Activated CD4-positive, alpha-beta T cell treated with anti-CD3 and anti-CD28 coated beads, Interleukin-2, amount 10 ng/mL, durations not matched to agents 7 days and 5 days (primary cell): Measurements from ENCODE around the gene EMP2. TPM values are rescaled to one million over a fixed set of nuclear protein-coding genes. Genes with fewer than 3 reads are reported as not detected.
A peak's percentile ranks its signal among the peaks of the same experiment; 100 is the strongest.
"Not testable (repeated sequence)": the region's sequence is repeated elsewhere in the genome, so short reads cannot be mapped to it uniquely, and the experiment has no call there.

Experiments
- CTCF ChIA-PET: fragments of 350-600 bp; sonication (Branson Sonifier 250); formaldehyde crosslinking; loops from one replicate; lab custom pipeline; 2021; ENCODE audit warnings: antibody characterized with exemption; lab: Charles Lee
- POLR2A ChIA-PET: fragments of 350-600 bp; sonication (Branson Sonifier 250); formaldehyde crosslinking; loops from one replicate; lab custom pipeline; 2021; ENCODE audit warnings: antibody characterized with exemption; lab: Charles Lee
- DNase-seq: peaks from one replicate; pipeline ENCODE4 v3.0.0-alpha.2; 2020
- H3K27ac Mint-ChIP-seq: one replicate; pipeline ENCODE4 v1.8.0; 2021; ENCODE audit warnings: mild to moderate bottlenecking, moderate library complexity, mixed read lengths
- H3K27me3 Mint-ChIP-seq: one replicate; pipeline ENCODE4 v1.8.0; 2021; ENCODE audit warnings: mixed read lengths
- H3K36me3 Mint-ChIP-seq: one replicate; pipeline ENCODE4 v1.8.0; 2021; ENCODE audit warnings: low read depth, mixed read lengths
- H3K4me1 Mint-ChIP-seq: one replicate; pipeline ENCODE4 v1.8.0; 2021; ENCODE audit warnings: mixed read lengths
- H3K4me3 Mint-ChIP-seq: one replicate; pipeline ENCODE4 v1.8.0; 2021; ENCODE audit warnings: mild to moderate bottlenecking, moderate library complexity, mixed read lengths
- H3K9me3 Mint-ChIP-seq: one replicate; pipeline ENCODE4 v1.8.0; 2021; ENCODE audit warnings: mixed read lengths
- total RNA-seq, 2 experiments: library from RNA; stranded (reverse); gene quantifications; one replicate each; pipeline ENCODE4 v1.2.3, GENCODE V29; 2021

EMP2 gene
- total RNA-seq, 2 experiments from 2014 or later = not detected

- no peaks in the 10 kb centered on the region for H3K36me3 Mint-ChIP-seq
- CTCF ChIA-PET = interaction anchor here (0.6 to 1.6 kb wide), 2 partner anchors 219 to 238 kb away, joined by 5 read pairs; no protein-coding TSS in a partner anchor
- H3K4me3 Mint-ChIP-seq = no peak overlapping the region
- H3K4me1 Mint-ChIP-seq = peaks cover 2% of the 10 kb centered on the region
- POLR2A ChIA-PET = no interaction called here
- peaks cover 2% of the 10 kb centered on the region for H3K27me3 Mint-ChIP-seq
- no peak for DNase-seq
- no peaks in the 10 kb centered on the region for H3K9me3 Mint-ChIP-seq
- no peak overlapping the region for H3K27ac Mint-ChIP-seq
Observed at GRCh38 chr16:10517868-10518267, 62.5 kb downstream of the EMP2 start.

GRCh38 chr16:10514369-10515055 is 65.9 kb downstream of the EMP2 start:
- Mint-ChIP-seq H3K27me3 (peaks cover 2% of the 10 kb centered on the region), H3K9me3 (no peaks in the 10 kb centered on the region), H3K36me3 (no peaks in the 10 kb centered on the region), H3K27ac (no peak overlapping the region), H3K4me3 (no peak overlapping the region), H3K4me1 (peaks cover 6% of the 10 kb centered on the region)
- CTCF ChIA-PET = interaction anchor here (0.6 to 2.6 kb wide), 7 partner anchors 188 to 404 kb away, joined by 3 to 18 read pairs (median 5); no protein-coding TSS in a partner anchor
- POLR2A ChIA-PET = no interaction called here
- peak; percentile 59 for DNase-seq

GRCh38 chr16:10511829-10512228 is 68.6 kb downstream of the EMP2 start:
- Mint-ChIP-seq H3K9me3 (no peaks in the 10 kb centered on the region), H3K4me1 (peaks cover 6% of the 10 kb centered on the region), H3K36me3 (no peaks in the 10 kb centered on the region), H3K4me3 (no peak overlapping the region), H3K27ac (no peak overlapping the region), H3K27me3 (peaks cover 2% of the 10 kb centered on the region)
- POLR2A ChIA-PET = no interaction called here
- CTCF ChIA-PET = interaction anchor here (1.4 kb wide), 1 partner anchor 226 kb away, joined by 3 read pairs; no protein-coding TSS in a partner anchor
- no peak for DNase-seq

GRCh38 chr16:10510279-10510678 is 70.1 kb downstream of the EMP2 start:
- Mint-ChIP-seq H3K4me1 (peaks cover 6% of the 10 kb centered on the region), H3K27me3 (peaks cover 2% of the 10 kb centered on the region), H3K9me3 (no peaks in the 10 kb centered on the region), H3K27ac (no peak overlapping the region), H3K36me3 (no peaks in the 10 kb centered on the region), H3K4me3 (no peak overlapping the region)
- no peak for DNase-seq
- CTCF ChIA-PET = interaction anchor here (0.6 to 1.6 kb wide), 10 partner anchors 10 to 369 kb away, joined by 3 to 14 read pairs (median 4); no protein-coding TSS in a partner anchor
- POLR2A ChIA-PET = no interaction called here

- CTCF ChIA-PET = interaction anchor here (0.9 to 1.6 kb wide), 9 partner anchors 9 to 366 kb away, joined by 3 to 14 read pairs (median 5); no protein-coding TSS in a partner anchor
- Mint-ChIP-seq H3K4me3 (no peak overlapping the region), H3K27ac (no peak overlapping the region), H3K27me3 (peaks cover 2% of the 10 kb centered on the region), H3K4me1 (peaks cover 6% of the 10 kb centered on the region), H3K9me3 (no peaks in the 10 kb centered on the region), H3K36me3 (no peaks in the 10 kb centered on the region)
- peak; percentile 81 for DNase-seq
- POLR2A ChIA-PET = no interaction called here
Observed at GRCh38 chr16:10509534-10510025, 70.8 kb downstream of the EMP2 start.

GRCh38 chr16:10505286-10505685 is 75.1 kb downstream of the EMP2 start:
- H3K27me3 Mint-ChIP-seq, H3K4me3 Mint-ChIP-seq, H3K4me1 Mint-ChIP-seq, DNase-seq, POLR2A ChIA-PET, CTCF ChIA-PET, H3K36me3 Mint-ChIP-seq, H3K9me3 Mint-ChIP-seq, H3K27ac Mint-ChIP-seq: not testable (repeated sequence)

- Mint-ChIP-seq H3K27me3 (no peaks in the 10 kb centered on the region), H3K27ac (no peak overlapping the region), H3K4me3 (no peak overlapping the region), H3K4me1 (no peaks in the 10 kb centered on the region), H3K9me3 (no peaks in the 10 kb centered on the region), H3K36me3 (no peaks in the 10 kb centered on the region)
- DNase-seq = no peak
- ChIA-PET POLR2A (no interaction called here), CTCF (no interaction called here)
Observed at GRCh38 chr16:10504404-10504885, 76.0 kb downstream of the EMP2 start.

GRCh38 chr16:10502776-10503175 is 77.6 kb downstream of the EMP2 start:
- H3K36me3 Mint-ChIP-seq = no peaks in the 10 kb centered on the region
- H3K4me3 Mint-ChIP-seq = no peak overlapping the region
- ChIA-PET POLR2A (no interaction called here), CTCF (no interaction called here)
- H3K4me1 Mint-ChIP-seq = no peaks in the 10 kb centered on the region
- H3K9me3 Mint-ChIP-seq = no peaks in the 10 kb centered on the region
- no peak for DNase-seq
- H3K27ac Mint-ChIP-seq = no peak overlapping the region
- H3K27me3 Mint-ChIP-seq = no peaks in the 10 kb centered on the region

GRCh38 chr16:10501016-10501607 is 79.3 kb downstream of the EMP2 start:
- no peaks in the 10 kb centered on the region for H3K4me1 Mint-ChIP-seq
- no peak overlapping the region for H3K4me3 Mint-ChIP-seq
- H3K9me3 Mint-ChIP-seq = no peaks in the 10 kb centered on the region
- ChIA-PET CTCF (interaction anchor here (1.0 to 1.2 kb wide), 2 partner anchors 9 to 16 kb away, joined by 3 to 4 read pairs; no protein-coding TSS in a partner anchor), POLR2A (no interaction called here)
- H3K27me3 Mint-ChIP-seq = no peaks in the 10 kb centered on the region
- no peaks in the 10 kb centered on the region for H3K36me3 Mint-ChIP-seq
- H3K27ac Mint-ChIP-seq = no peak overlapping the region
- peak; percentile 20 for DNase-seq

GRCh38 chr16:10500582-10500981 is 79.8 kb downstream of the EMP2 start:
- no peaks in the 10 kb centered on the region for H3K4me1 Mint-ChIP-seq
- H3K9me3 Mint-ChIP-seq = no peaks in the 10 kb centered on the region
- no peak overlapping the region for H3K4me3 Mint-ChIP-seq
- ChIA-PET POLR2A (no interaction called here), CTCF (interaction anchor here (1.0 to 1.2 kb wide), 2 partner anchors 9 to 16 kb away, joined by 3 to 4 read pairs; no protein-coding TSS in a partner anchor)
- H3K27me3 Mint-ChIP-seq = no peaks in the 10 kb centered on the region
- no peak overlapping the region for H3K27ac Mint-ChIP-seq
- no peaks in the 10 kb centered on the region for H3K36me3 Mint-ChIP-seq
- DNase-seq = no peak

- H3K9me3 Mint-ChIP-seq = peaks cover 16% of the 10 kb centered on the region
- H3K4me3 Mint-ChIP-seq = no peak overlapping the region
- peak; percentile 37 for DNase-seq
- H3K27me3 Mint-ChIP-seq = no peaks in the 10 kb centered on the region
- H3K4me1 Mint-ChIP-seq = no peaks in the 10 kb centered on the region
- H3K27ac Mint-ChIP-seq = no peak overlapping the region
- POLR2A ChIA-PET = no interaction called here
- CTCF ChIA-PET = interaction anchor here (1.3 kb wide), 1 partner anchor 12 kb away, joined by 6 read pairs; no protein-coding TSS in a partner anchor
- no peaks in the 10 kb centered on the region for H3K36me3 Mint-ChIP-seq
Observed at GRCh38 chr16:10497132-10498101, 83.0 kb downstream of the EMP2 start.

GRCh38 chr16:10495031-10495345 is 85.4 kb downstream of the EMP2 start:
- Mint-ChIP-seq H3K4me1 (no peaks in the 10 kb centered on the region), H3K27me3 (no peaks in the 10 kb centered on the region), H3K36me3 (no peaks in the 10 kb centered on the region), H3K4me3 (no peak overlapping the region), H3K27ac (no peak overlapping the region), H3K9me3 (peaks cover 16% of the 10 kb centered on the region)
- CTCF ChIA-PET = no interaction called here
- no peak for DNase-seq
- POLR2A ChIA-PET = no interaction called here
